ENCODE measurements around the gene MDH2.
"Not testable (repeated sequence)": the region's sequence is repeated elsewhere in the genome, so short reads cannot be mapped to it uniquely, and the experiment has no call there.

MDH2 gene

GRCh38 chr7:76049295-76049694 is 1.4 kb downstream of the MDH2 start:
- no peak for DNase-seq

GRCh38 chr7:76050545-76050944 is 2.6 kb downstream of the MDH2 start:
- no peak for DNase-seq

GRCh38 chr7:76051840-76052239 is 3.9 kb downstream of the MDH2 start:
- no peak for DNase-seq

GRCh38 chr7:76052681-76053080 is 4.8 kb downstream of the MDH2 start:
- DNase-seq = not testable (repeated sequence)

GRCh38 chr7:76053461-76053860 is 5.6 kb downstream of the MDH2 start:
- DNase-seq = no peak

- peak; percentile 83 for DNase-seq
Observed at GRCh38 chr7:76054123-76055120, 6.5 kb downstream of the MDH2 start.

GRCh38 chr7:76056241-76056640 is 8.3 kb downstream of the MDH2 start:
- DNase-seq = no peak

- no peak for DNase-seq
Observed at GRCh38 chr7:76057103-76057812, 9.4 kb downstream of the MDH2 start.

- DNase-seq = no peak
Observed at GRCh38 chr7:76057813-76058145, 9.9 kb downstream of the MDH2 start.

GRCh38 chr7:76058745-76059144 is 10.8 kb downstream of the MDH2 start:
- not testable (repeated sequence) for DNase-seq

GRCh38 chr7:76060842-76061241 is 12.9 kb downstream of the MDH2 start:
- no peak for DNase-seq

GRCh38 chr7:76062254-76062653 is 14.3 kb downstream of the MDH2 start:
- DNase-seq = no peak

GRCh38 chr7:76063114-76063513 is 15.2 kb downstream of the MDH2 start:
- no peak for DNase-seq

GRCh38 chr7:76063525-76063924 is 15.6 kb downstream of the MDH2 start:
- DNase-seq = no peak

GRCh38 chr7:76064208-76064970 is 16.5 kb downstream of the MDH2 start:
- no peak for DNase-seq

- DNase-seq = no peak
Observed at GRCh38 chr7:76065016-76065612, 17.2 kb downstream of the MDH2 start.

- no peak for DNase-seq
Observed at GRCh38 chr7:76066716-76067503, 19.0 kb downstream of the MDH2 start.

- peak; percentile 95 for DNase-seq
Observed at GRCh38 chr7:76069238-76069638, 21.3 kb downstream of the MDH2 start.

GRCh38 chr7:76071316-76072242 is 23.7 kb downstream of the MDH2 start:
- no peak for DNase-seq

GRCh38 chr7:76072243-76073148 is 24.6 kb downstream of the MDH2 start:
- DNase-seq = no peak
